ENCODE results near the gene SH2D1A. TPM values are rescaled to one million over a fixed set of nuclear protein-coding genes. Genes with fewer than 3 reads are reported as not detected.

Gene SH2D1A
- total and polyA plus RNA-seq, 2 donors (not counting 1 experiment from before 2014, with no cell fraction given): 0.04 TPM; not detected in 1

DNA sequence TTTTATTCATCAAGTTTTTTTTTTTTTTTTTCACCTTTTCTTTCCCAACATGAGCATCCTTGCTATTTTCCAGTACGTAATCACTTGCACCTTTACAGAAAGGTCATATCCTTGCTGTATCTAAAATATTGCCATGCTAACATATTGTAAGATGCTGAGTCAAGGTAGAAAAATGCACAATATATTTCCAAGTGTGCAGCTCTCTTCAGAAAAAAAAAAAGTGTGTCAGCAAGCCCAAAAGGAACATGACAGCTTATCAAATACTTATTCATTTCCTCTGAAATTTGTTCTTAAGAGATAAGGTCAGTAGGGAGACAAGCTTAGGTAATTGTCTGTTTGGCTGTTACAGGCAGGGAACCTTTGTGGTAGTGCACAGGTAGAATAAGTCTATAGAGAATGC lies 27.0 kb downstream of the SH2D1A start:
- TF ChIP-seq EZH2 (IDR thresholded peaks at IDR 0.05; ENCODE audit: borderline replicate concordance, insufficient read depth, low read depth, low read length, poor library complexity, severe bottlenecking): no peak
- TF ChIP-seq, protein P1, sequence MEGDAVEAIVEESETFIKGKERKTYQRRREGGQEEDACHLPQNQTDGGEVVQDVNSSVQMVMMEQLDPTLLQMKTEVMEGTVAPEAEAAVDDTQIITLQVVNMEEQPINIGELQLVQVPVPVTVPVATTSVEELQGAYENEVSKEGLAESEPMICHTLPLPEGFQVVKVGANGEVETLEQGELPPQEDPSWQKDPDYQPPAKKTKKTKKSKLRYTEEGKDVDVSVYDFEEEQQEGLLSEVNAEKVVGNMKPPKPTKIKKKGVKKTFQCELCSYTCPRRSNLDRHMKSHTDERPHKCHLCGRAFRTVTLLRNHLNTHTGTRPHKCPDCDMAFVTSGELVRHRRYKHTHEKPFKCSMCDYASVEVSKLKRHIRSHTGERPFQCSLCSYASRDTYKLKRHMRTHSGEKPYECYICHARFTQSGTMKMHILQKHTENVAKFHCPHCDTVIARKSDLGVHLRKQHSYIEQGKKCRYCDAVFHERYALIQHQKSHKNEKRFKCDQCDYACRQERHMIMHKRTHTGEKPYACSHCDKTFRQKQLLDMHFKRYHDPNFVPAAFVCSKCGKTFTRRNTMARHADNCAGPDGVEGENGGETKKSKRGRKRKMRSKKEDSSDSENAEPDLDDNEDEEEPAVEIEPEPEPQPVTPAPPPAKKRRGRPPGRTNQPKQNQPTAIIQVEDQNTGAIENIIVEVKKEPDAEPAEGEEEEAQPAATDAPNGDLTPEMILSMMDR (IDR thresholded peaks at IDR 0.05): no peak
- H3K79me2 ChIP-seq (ENCODE audit: control insufficient read depth, insufficient read depth, low read length): no peaks in the 10 kb centered on the region
- H3K4me3 Mint-ChIP-seq: no peak overlapping the region
- no peak overlapping the region for H2AFZ ChIP-seq (ENCODE audit: insufficient read depth, low read depth, low read length, poor library complexity, severe bottlenecking)
- H3K4me2 ChIP-seq (replicated peaks; ENCODE audit: low read depth, low read length, poor library complexity, severe bottlenecking): no peak overlapping the region
- no CpG with 5 or more reads among the region's 1 CpG for WGBS (ENCODE audit: insufficient coverage)
- H3K36me3 ChIP-seq (replicated peaks in 1 of 2; ENCODE audit: control extremely low read depth in 1 of 2, control insufficient read depth in 1 of 2, extremely low read depth in 1 of 2, insufficient read depth in 2 of 2, low read length in 1 of 2): no peaks in the 10 kb centered on the region
- no peaks in the 10 kb centered on the region for H4K20me1 ChIP-seq (ENCODE audit: control insufficient read depth, insufficient read depth, low read length, poor library complexity, severe bottlenecking)
- H3K9ac ChIP-seq (ENCODE audit: low read length): no peak overlapping the region
- H3K4me3 ChIP-seq (ENCODE audit: control extremely low read depth in 1 of 5, extremely low read depth in 1 of 5, insufficient read depth in 1 of 5, low read depth in 2 of 5, low read length in 4 of 5): no peak overlapping the region
- H3K27me3 ChIP-seq (replicated peaks in 1 of 4; ENCODE audit: control extremely low read depth in 1 of 4, control insufficient read depth in 3 of 4, insufficient read depth in 4 of 4, low read length in 3 of 4): no peaks in the 10 kb centered on the region
- ChIA-PET CTCF (no interaction called here), POLR2A (no interaction called here)
- H3K27ac ChIP-seq (ENCODE audit: low read length in 2 of 2): no peak overlapping the region
- no peaks in the 10 kb centered on the region for H3K4me1 Mint-ChIP-seq
- DNase-seq (no peak), ATAC-seq (ENCODE audit: low read depth) (no peak)
- H3K9me3 Mint-ChIP-seq (ENCODE audit: insufficient read depth): no peaks in the 10 kb centered on the region
- peaks cover 6% of the 10 kb centered on the region for H3K27me3 Mint-ChIP-seq
- no peaks in the 10 kb centered on the region for H3K4me1 ChIP-seq (ENCODE audit: control insufficient read depth in 2 of 2, insufficient read depth in 2 of 2, low read length in 2 of 2)
- H3K9me3 ChIP-seq (ENCODE audit: control extremely low read depth in 1 of 3, control insufficient read depth in 2 of 3, insufficient read depth in 1 of 3, low read length in 2 of 3): no peaks in the 10 kb centered on the region
- intact Hi-C loops (cut with micrococcal nuclease): no loop called here
- H3K27ac Mint-ChIP-seq: no peak overlapping the region

DNA sequence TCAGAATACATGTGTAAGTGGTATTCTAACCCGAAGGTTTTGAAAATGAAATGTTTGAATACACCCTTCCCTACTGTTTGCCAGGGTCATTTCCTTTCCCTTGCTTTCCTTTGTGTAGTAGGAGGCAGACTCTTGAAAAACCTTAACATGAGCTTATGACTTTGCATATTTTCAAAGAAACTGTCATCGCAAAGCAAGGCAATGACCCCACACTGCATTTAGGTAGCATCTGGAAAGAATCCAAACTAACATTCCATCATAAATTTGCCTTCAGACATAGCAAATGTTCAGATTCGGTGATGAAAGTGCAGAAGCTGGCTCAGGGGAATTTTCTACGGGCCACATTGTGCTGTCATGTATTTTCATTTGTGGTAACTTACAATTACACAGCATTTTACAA lies 32.3 kb downstream of the SH2D1A start:
- POLR2A ChIA-PET: no interaction called here
- H3K9ac ChIP-seq (ENCODE audit: low read length): no peak overlapping the region

More for the DNA sequence above, 32.3 kb downstream of the SH2D1A start:
- Histone ChIP-seq H3K4me1 (ENCODE audit: control insufficient read depth in 2 of 2, insufficient read depth in 2 of 2, low read length in 2 of 2) (no peaks in the 10 kb centered on the region), H3K4me2 (replicated peaks; ENCODE audit: low read depth, low read length, poor library complexity, severe bottlenecking) (no peak overlapping the region), H3K4me3 (ENCODE audit: control extremely low read depth in 1 of 5, extremely low read depth in 1 of 5, insufficient read depth in 1 of 5, low read depth in 2 of 5, low read length in 4 of 5) (no peak overlapping the region), H3K79me2 (ENCODE audit: control insufficient read depth, insufficient read depth, low read length) (no peaks in the 10 kb centered on the region), H3K9me3 (ENCODE audit: control extremely low read depth in 1 of 3, control insufficient read depth in 2 of 3, insufficient read depth in 1 of 3, low read length in 2 of 3) (no peaks in the 10 kb centered on the region), H3K27ac (ENCODE audit: low read length in 2 of 2) (no peak overlapping the region), H4K20me1 (ENCODE audit: control insufficient read depth, insufficient read depth, low read length, poor library complexity, severe bottlenecking) (no peaks in the 10 kb centered on the region), H2AFZ (ENCODE audit: insufficient read depth, low read depth, low read length, poor library complexity, severe bottlenecking) (no peak overlapping the region), H3K36me3 (replicated peaks in 1 of 2; ENCODE audit: control extremely low read depth in 1 of 2, control insufficient read depth in 1 of 2, extremely low read depth in 1 of 2, insufficient read depth in 2 of 2, low read length in 1 of 2) (no peaks in the 10 kb centered on the region), H3K27me3 (replicated peaks in 1 of 4; ENCODE audit: control extremely low read depth in 1 of 4, control insufficient read depth in 3 of 4, insufficient read depth in 4 of 4, low read length in 3 of 4) (no peaks in the 10 kb centered on the region)
- no peak overlapping the region for H3K4me3 Mint-ChIP-seq
- peaks cover 6% of the 10 kb centered on the region for H3K27me3 Mint-ChIP-seq
- no CpG with 5 or more reads among the region's 4 CpGs for WGBS (ENCODE audit: insufficient coverage)
- no peak for DNase-seq
- no peak overlapping the region for H3K27ac Mint-ChIP-seq
- TF ChIP-seq EZH2 (IDR thresholded peaks at IDR 0.05; ENCODE audit: borderline replicate concordance, insufficient read depth, low read depth, low read length, poor library complexity, severe bottlenecking): no peak
- TF ChIP-seq, protein P1 (IDR thresholded peaks at IDR 0.05): no peak
- intact Hi-C loops (cut with micrococcal nuclease): no loop called here
- H3K4me1 Mint-ChIP-seq: no peaks in the 10 kb centered on the region
- H3K9me3 Mint-ChIP-seq (ENCODE audit: insufficient read depth): no peaks in the 10 kb centered on the region
- CTCF ChIA-PET: no interaction called here
- ATAC-seq (ENCODE audit: low read depth): no peak
